Measurements from ENCODE around the gene STUB1. TPM values are rescaled to one million over a fixed set of nuclear protein-coding genes. Genes with fewer than 3 reads are reported as not detected.

STUB1 gene
- total and polyA plus RNA-seq, 2 of the 8 experiments (the other 6 are each of a cell fraction or from before 2014, with no cell fraction given), result 89.9 to 103 TPM

DNA sequence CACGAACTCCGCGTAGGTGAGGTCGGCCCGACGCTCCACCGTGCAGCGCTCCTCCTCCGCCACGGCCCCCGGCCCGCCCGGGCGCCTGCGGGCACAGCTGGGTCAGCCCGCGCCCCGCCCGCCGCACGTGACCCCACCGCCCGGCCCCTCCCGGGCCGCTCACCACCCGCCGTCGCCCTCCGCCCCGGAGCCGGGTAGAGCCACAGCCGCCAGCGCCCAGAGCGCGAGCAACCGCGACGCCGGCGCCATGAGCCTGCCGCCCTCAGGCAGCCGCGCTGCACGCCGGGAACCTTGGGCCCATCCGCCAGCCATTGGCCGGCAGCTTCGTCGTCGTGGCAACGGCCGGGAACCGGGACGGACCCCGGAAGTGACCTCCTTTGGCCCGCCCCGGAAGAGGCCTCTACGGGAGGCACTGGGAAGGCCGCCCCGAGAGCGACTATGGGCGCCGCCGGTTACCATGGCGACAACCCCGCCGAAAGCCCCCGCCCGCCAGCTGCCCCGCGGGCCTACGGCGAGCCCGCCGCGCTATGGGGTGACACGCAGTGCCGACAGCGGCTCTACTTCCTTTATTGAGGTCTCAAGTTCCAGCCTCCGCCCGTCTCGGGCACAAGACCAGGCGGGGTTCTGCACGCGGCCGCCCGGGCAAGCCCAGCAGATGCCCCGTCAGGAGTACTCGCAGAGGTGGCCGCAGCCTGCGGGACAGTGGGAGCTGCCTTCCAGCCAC lies 4.0 kb downstream of the STUB1 start, which contains the start of gene JMJD8:
Gene JMJD8, minus strand, starts transcription at position 264 of the 724 bp plus-strand sequence. Its CDS starts 15 bp downstream, at position 249.
- Histone ChIP-seq H4K5ac (ENCODE audit: insufficient read length, low read depth, low read length) (peak within 1 kb of the TSS; percentile 60), H4K8ac (ENCODE audit: extremely low read depth, insufficient read depth, low read length) (peak within 1 kb of the TSS; percentile 80), H3K23me2 (ENCODE audit: low read depth, low read length) (peaks cover 13% of the 10 kb centered on the region; the same call in 1 of the 2 replicates), H2BK12ac (ENCODE audit: low read depth, low read length) (peak within 1 kb of the TSS; percentile 80; the same call in 1 of the 2 replicates), H3K18ac (ENCODE audit: extremely low read depth, low read length) (peak within 1 kb of the TSS; percentile 78), H4K20me1 (replicated peaks in 1 of 2; ENCODE audit: control insufficient read depth in 1 of 2, insufficient read depth in 2 of 2, low read length in 2 of 2) (peaks cover 4 to 35% of the 10 kb centered on the region in 2 experiments), H2BK15ac (ENCODE audit: low read length) (no peak within 1 kb of the TSS), H2BK120ac (replicated peaks; ENCODE audit: low read depth, low read length) (no peak within 1 kb of the TSS), H3K56ac (replicated peaks; ENCODE audit: insufficient read length, low read depth, low read length) (peak within 1 kb of the TSS; percentile 46), H4K91ac (replicated peaks; ENCODE audit: insufficient read length, low read length) (peak within 1 kb of the TSS; percentile 98), H3K4me1 (replicated peaks in 1 of 4; ENCODE audit: control insufficient read depth in 3 of 4, insufficient read depth in 4 of 4, low read length in 3 of 4) (peaks cover 0 to 18% (median 13%) of the 10 kb centered on the region in 4 experiments; a peak in 5 of 7 replicates), H3K27ac (ENCODE audit: low read depth, low read length) (peak within 1 kb of the TSS; percentile 73), H3K9me3 (ENCODE audit: insufficient read depth in 2 of 2, low read depth in 1 of 2, low read length in 1 of 2) (no peaks in the 10 kb centered on the region), H2BK5ac (ENCODE audit: low read depth, low read length) (peak within 1 kb of the TSS; percentile 87; the same call in 1 of the 2 replicates), H3K27me3 (replicated peaks in 1 of 4; ENCODE audit: control insufficient read depth in 3 of 4, extremely low read depth in 1 of 4, insufficient read depth in 3 of 4, low read length in 3 of 4) (no peaks in the 10 kb centered on the region; a peak in 1 of 7 replicates), H3K79me1 (ENCODE audit: low read depth, low read length) (peaks cover 7% of the 10 kb centered on the region), H2BK20ac (ENCODE audit: low read length) (no peak within 1 kb of the TSS), H3K4ac (replicated peaks; ENCODE audit: insufficient read length, low read depth, low read length) (peak within 1 kb of the TSS; percentile 91), H3K23ac (ENCODE audit: insufficient read length) (no peak within 1 kb of the TSS), H2AK5ac (ENCODE audit: low read depth, low read length) (no peak within 1 kb of the TSS; the same call in 1 of the 2 replicates), H3K36me3 (ENCODE audit: control insufficient read depth in 2 of 4, insufficient read depth in 4 of 4, low read length in 3 of 4) (peaks cover 4 to 28% (median 15%) of the 10 kb centered on the region in 4 experiments; a peak in 7 of 8 replicates), H3K14ac (ENCODE audit: insufficient read length) (no peak within 1 kb of the TSS), H3K79me2 (ENCODE audit: control insufficient read depth in 1 of 2, insufficient read depth in 2 of 2, low read length in 2 of 2) (peaks cover 0 to 12% of the 10 kb centered on the region in 2 experiments; a peak in 1 of 4 replicates), H3K4me2 (ENCODE audit: insufficient read depth in 1 of 2, low read depth in 2 of 2, low read length in 2 of 2) (peak within 1 kb of the TSS; percentile 63 to 95), H2AFZ (ENCODE audit: low read length) (no peak within 1 kb of the TSS), H3K4me3 (ENCODE audit: extremely low read depth in 1 of 4, insufficient read depth in 2 of 4, low read depth in 3 of 4, low read length in 4 of 4) (peak within 1 kb of the TSS; percentile 62 to 81 (median 74)), H3K9ac (replicated peaks in 1 of 4; ENCODE audit: extremely low read depth in 1 of 4, low read depth in 3 of 4, low read length in 3 of 4) (peak within 1 kb of the TSS; percentile 62 to 94 (median 76))
- WGBS, 2 experiments (ENCODE audit: extremely low coverage in 1 of 2, insufficient coverage in 1 of 2, insufficient read length in 1 of 2, insufficient replicate concordance in 2 of 2, low coverage in 1 of 2, low lambda C conversion rate in 2 of 2, missing lambda C conversion rate in 1 of 2), result 21% methylated on average over 41 of the region's 91 CpGs; no CpG with 5 or more reads in 1 of the 2 experiments
- DNase-seq (ENCODE audit: low read depth in 1 of 2, low spot score in 2 of 2) (peak; percentile 81 to 98), FAIRE-seq (no peak)
- CTCF ChIA-PET (ENCODE audit: partially characterized antibody), result interaction anchor here (1.2 kb wide), 2 partner anchors 17 to 36 kb away, joined by 4 to 5 read pairs; partner anchors contain the start of gene RHOT2
- POLR2A ChIA-PET (ENCODE audit: partially characterized antibody), result interaction anchor here (0.6 to 13.3 kb wide), 18 partner anchors 9 to 456 kb away, joined by 3 to 214 read pairs (median 4); partner anchors contain the start of genes ANTKMT, CHTF18, HAGHL and METRN
- peak; percentile 82 for TF ChIP-seq PHF8 (conservative IDR thresholded peaks at IDR 0.05; ENCODE audit: low read depth, low read length)
- TF ChIP-seq BCL11A (IDR thresholded peaks at IDR 0.05; ENCODE audit: low read depth in 2 of 2, low read length in 2 of 2), result no peak
- TF ChIP-seq KDM4A (IDR thresholded peaks at IDR 0.05; ENCODE audit: low read depth, low read length, severe bottlenecking), result no peak
- TF ChIP-seq TAF7 (optimal IDR thresholded peaks at IDR 0.05; ENCODE audit: borderline replicate concordance, low read depth, low read length), result peak; percentile 92
- no peak for TF ChIP-seq SIX5 (IDR thresholded peaks at IDR 0.05; ENCODE audit: low read depth, low read length)
- peak; percentile 73; the same call in 1 of the 2 replicates for TF ChIP-seq POLR2AphosphoS5 (IDR thresholded peaks at IDR 0.05; ENCODE audit: low read depth, low read length)
